PFSK-1 (cell line): ENCODE data around the gene PCK2.

Experiments used
- FOXP2 ChIP-seq: optimal IDR thresholded peaks from 2 replicates; pipeline ENCODE3; 2011; ENCODE audit warnings: borderline replicate concordance, control low read depth, inconsistent platforms; ENCODE audit not compliant: insufficient read depth; ENCODE audit errors: extremely low read length, extremely low read depth
- POLR2AphosphoS5 ChIP-seq: IDR thresholded peaks from 2 replicates; pipeline ENCODE4 v1.6.1; 2012; ENCODE audit warnings: low read depth, mild to moderate bottlenecking, control low read depth, low read length, moderate library complexity
- SIN3A ChIP-seq: IDR thresholded peaks from 2 replicates; pipeline ENCODE4 v1.6.1; 2012; ENCODE audit warnings: mild to moderate bottlenecking, low read length, moderate library complexity, borderline replicate concordance; ENCODE audit not compliant: insufficient read depth
- TAF1 ChIP-seq: IDR thresholded peaks from 2 replicates; pipeline ENCODE4 v1.6.1; 2012; ENCODE audit warnings: low read length, control low read depth, borderline replicate concordance; ENCODE audit not compliant: insufficient read depth
- TF ChIP-seq, protein P1 (sequence below), 2 experiments: IDR thresholded peaks; 2 replicates each; pipeline versions ENCODE4 v1.6.1 to v1.8.0; 2011 to 2012; ENCODE audit warnings: low read depth in 2 of 2, low read length in 2 of 2, control low read depth in 1 of 2, inconsistent platforms in 1 of 2, mild to moderate bottlenecking in 1 of 2, moderate library complexity in 1 of 2; ENCODE audit not compliant: insufficient read depth in 1 of 2

The PCK2 gene

DNA sequence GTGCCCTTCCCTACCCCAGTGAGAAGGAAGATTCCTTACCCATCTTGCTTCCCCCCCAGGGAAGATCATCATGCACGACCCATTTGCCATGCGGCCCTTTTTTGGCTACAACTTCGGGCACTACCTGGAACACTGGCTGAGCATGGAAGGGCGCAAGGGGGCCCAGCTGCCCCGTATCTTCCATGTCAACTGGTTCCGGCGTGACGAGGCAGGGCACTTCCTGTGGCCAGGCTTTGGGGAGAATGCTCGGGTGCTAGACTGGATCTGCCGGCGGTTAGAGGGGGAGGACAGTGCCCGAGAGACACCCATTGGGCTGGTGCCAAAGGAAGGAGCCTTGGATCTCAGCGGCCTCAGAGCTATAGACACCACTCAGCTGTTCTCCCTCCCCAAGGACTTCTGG lies 9.3 kb downstream of the PCK2 start:
- TF ChIP-seq, protein P1, sequence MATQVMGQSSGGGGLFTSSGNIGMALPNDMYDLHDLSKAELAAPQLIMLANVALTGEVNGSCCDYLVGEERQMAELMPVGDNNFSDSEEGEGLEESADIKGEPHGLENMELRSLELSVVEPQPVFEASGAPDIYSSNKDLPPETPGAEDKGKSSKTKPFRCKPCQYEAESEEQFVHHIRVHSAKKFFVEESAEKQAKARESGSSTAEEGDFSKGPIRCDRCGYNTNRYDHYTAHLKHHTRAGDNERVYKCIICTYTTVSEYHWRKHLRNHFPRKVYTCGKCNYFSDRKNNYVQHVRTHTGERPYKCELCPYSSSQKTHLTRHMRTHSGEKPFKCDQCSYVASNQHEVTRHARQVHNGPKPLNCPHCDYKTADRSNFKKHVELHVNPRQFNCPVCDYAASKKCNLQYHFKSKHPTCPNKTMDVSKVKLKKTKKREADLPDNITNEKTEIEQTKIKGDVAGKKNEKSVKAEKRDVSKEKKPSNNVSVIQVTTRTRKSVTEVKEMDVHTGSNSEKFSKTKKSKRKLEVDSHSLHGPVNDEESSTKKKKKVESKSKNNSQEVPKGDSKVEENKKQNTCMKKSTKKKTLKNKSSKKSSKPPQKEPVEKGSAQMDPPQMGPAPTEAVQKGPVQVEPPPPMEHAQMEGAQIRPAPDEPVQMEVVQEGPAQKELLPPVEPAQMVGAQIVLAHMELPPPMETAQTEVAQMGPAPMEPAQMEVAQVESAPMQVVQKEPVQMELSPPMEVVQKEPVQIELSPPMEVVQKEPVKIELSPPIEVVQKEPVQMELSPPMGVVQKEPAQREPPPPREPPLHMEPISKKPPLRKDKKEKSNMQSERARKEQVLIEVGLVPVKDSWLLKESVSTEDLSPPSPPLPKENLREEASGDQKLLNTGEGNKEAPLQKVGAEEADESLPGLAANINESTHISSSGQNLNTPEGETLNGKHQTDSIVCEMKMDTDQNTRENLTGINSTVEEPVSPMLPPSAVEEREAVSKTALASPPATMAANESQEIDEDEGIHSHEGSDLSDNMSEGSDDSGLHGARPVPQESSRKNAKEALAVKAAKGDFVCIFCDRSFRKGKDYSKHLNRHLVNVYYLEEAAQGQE (IDR thresholded peaks at IDR 0.05; ENCODE audit: insufficient read depth in 1 of 2, low read depth in 2 of 2, low read length in 2 of 2): no peak
- TF ChIP-seq SIN3A (no peak), POLR2AphosphoS5 (no peak), TAF1 (no peak), FOXP2 (no peak)

DNA sequence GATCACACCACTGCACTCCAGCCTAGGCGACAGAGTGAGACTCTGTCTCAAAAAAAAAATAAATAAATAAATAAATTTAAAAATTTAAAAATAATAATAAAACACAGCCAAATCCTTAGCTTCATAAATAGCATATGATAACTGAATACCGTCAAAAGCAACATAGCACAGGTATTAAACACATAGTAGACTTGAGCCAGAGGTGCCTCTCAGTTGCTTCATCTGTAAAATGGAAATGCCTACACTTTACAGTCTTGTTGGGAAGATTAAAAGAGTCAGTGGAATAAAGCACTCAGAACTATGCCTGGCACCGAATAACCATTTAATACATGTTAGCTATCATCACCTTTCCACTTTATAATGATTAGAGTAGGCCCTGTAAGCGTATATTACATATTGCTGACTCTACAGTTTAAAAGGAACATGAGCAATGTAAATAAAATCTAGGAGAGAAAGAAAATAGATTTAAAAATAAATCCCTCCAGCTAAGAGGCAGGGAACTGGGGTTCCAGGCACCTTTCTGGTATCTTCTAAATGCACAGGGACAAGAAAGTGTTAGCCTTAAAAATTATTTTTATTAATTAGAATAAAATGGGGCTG lies 12.7 kb downstream of the PCK2 start:
- TF ChIP-seq, protein P1 (IDR thresholded peaks at IDR 0.05; ENCODE audit: insufficient read depth in 1 of 2, low read depth in 2 of 2, low read length in 2 of 2): no peak
- TF ChIP-seq POLR2AphosphoS5 (no peak), SIN3A (no peak), TAF1 (no peak), FOXP2 (no peak)

GRCh38 chr14:24108336-24108874 lies 14.3 kb downstream of the PCK2 start:
- TF ChIP-seq SIN3A (no peak), TAF1 (no peak), FOXP2 (no peak)

DNA sequence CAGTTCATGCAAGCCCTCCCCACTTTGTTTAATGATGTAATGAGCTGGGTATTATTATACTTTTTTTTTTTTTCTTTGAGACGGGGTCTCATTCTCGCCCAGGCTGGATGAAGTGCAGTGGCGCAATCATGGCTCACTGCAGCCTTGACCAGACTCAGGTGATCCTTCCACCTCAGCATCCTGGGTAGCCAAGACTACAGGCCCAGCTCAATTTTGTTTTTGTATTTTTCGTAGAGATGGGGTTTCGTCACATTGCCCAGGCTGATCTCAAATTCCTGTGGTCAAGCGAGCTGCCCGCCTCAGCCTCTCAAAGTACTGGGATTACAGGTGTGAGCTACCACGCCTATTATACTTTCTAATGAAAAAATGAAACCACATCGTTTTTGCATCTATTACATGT lies 15.9 kb downstream of the PCK2 start:
- no peak for TF ChIP-seq FOXP2
- TF ChIP-seq SIN3A: no peak
- TF ChIP-seq TAF1: no peak
- no peak for TF ChIP-seq POLR2AphosphoS5
- TF ChIP-seq, protein P1 (IDR thresholded peaks at IDR 0.05; ENCODE audit: insufficient read depth in 1 of 2, low read depth in 2 of 2, low read length in 2 of 2): no peak

DNA sequence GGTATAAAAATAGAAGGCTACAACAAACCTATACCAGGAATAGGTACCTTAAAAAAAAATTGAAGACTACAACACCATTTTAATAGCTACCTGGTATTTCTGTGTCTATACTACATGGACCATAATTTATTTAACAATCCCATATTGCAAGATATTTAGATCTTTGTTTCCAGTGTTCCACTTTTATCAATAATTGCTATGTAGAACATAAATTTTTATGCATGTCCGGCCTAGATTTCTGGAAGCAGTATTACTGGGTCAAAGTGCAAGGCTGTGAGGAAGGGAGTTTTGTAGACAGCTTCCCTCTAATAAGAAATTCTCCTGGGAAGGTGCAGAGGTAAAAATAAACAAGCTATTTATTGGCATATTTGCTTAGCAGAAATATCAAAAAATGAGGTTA lies 16.4 kb downstream of the PCK2 start:
- TF ChIP-seq TAF1: no peak
- TF ChIP-seq POLR2AphosphoS5: no peak
- TF ChIP-seq, protein P1 (IDR thresholded peaks at IDR 0.05; ENCODE audit: insufficient read depth in 1 of 2, low read depth in 2 of 2, low read length in 2 of 2): no peak
- TF ChIP-seq SIN3A: no peak
- no peak for TF ChIP-seq FOXP2
